Measurements from ENCODE around the gene PLD4.
"Not testable (repeated sequence)": the region's sequence is repeated elsewhere in the genome, so short reads cannot be mapped to it uniquely, and the experiment has no call there.

Gene PLD4

GRCh38 chr14:104948736-104949031 lies 24.0 kb downstream of the PLD4 start:
- H3K4me1 Mint-ChIP-seq, result no peaks in the 10 kb centered on the region
- H3K27me3 Mint-ChIP-seq, result no peaks in the 10 kb centered on the region
- no peak overlapping the region for H3K27ac Mint-ChIP-seq
- no peak for DNase-seq
- H3K9me3 Mint-ChIP-seq, result no peaks in the 10 kb centered on the region
- no peak overlapping the region for H3K4me3 Mint-ChIP-seq
- no peak for ATAC-seq

- H3K27ac Mint-ChIP-seq, ATAC-seq, DNase-seq, H3K4me3 Mint-ChIP-seq, H3K27me3 Mint-ChIP-seq, H3K9me3 Mint-ChIP-seq, H3K4me1 Mint-ChIP-seq: not testable (repeated sequence)
Observed at GRCh38 chr14:104949406-104949955, 24.8 kb downstream of the PLD4 start.

GRCh38 chr14:104950021-104950420 lies 25.3 kb downstream of the PLD4 start:
- no peaks in the 10 kb centered on the region for H3K4me1 Mint-ChIP-seq
- no peaks in the 10 kb centered on the region for H3K9me3 Mint-ChIP-seq
- H3K27me3 Mint-ChIP-seq, result no peaks in the 10 kb centered on the region
- no peak overlapping the region for H3K4me3 Mint-ChIP-seq
- DNase-seq, result no peak
- ATAC-seq, result no peak
- H3K27ac Mint-ChIP-seq, result no peak overlapping the region

GRCh38 chr14:104950701-104951100 lies 26.0 kb downstream of the PLD4 start:
- H3K27me3 Mint-ChIP-seq, DNase-seq, H3K27ac Mint-ChIP-seq, H3K4me3 Mint-ChIP-seq, H3K4me1 Mint-ChIP-seq, ATAC-seq, H3K9me3 Mint-ChIP-seq: not testable (repeated sequence)

- not testable (repeated sequence) for DNase-seq, H3K9me3 Mint-ChIP-seq, H3K27me3 Mint-ChIP-seq, H3K27ac Mint-ChIP-seq, ATAC-seq, H3K4me3 Mint-ChIP-seq, H3K4me1 Mint-ChIP-seq
Observed at GRCh38 chr14:104951863-104952657, 27.4 kb downstream of the PLD4 start.

- H3K27ac Mint-ChIP-seq, result no peak overlapping the region
Observed at GRCh38 chr14:104953097-104953496, 28.4 kb downstream of the PLD4 start.

GRCh38 chr14:104953896-104954656 lies 29.4 kb downstream of the PLD4 start:
- DNase-seq (no peak), ATAC-seq (no peak)
- Mint-ChIP-seq H3K27me3 (peaks cover 24% of the 10 kb centered on the region), H3K9me3 (no peaks in the 10 kb centered on the region), H3K4me1 (no peaks in the 10 kb centered on the region), H3K4me3 (no peak overlapping the region), H3K27ac (peak overlapping the region in 1 of 2 donors; percentile 83)

More at GRCh38 chr14:104953097-104953496, 28.4 kb downstream of the PLD4 start:
- H3K4me1 Mint-ChIP-seq, result no peaks in the 10 kb centered on the region
- no peak for DNase-seq
- ATAC-seq, result no peak
- peaks cover 17% of the 10 kb centered on the region for H3K27me3 Mint-ChIP-seq
- H3K9me3 Mint-ChIP-seq, result no peaks in the 10 kb centered on the region
- no peak overlapping the region for H3K4me3 Mint-ChIP-seq

GRCh38 chr14:104954746-104955395 lies 30.2 kb downstream of the PLD4 start:
- ATAC-seq (no peak), DNase-seq (no peak)
- H3K9me3 Mint-ChIP-seq, result no peaks in the 10 kb centered on the region
- H3K4me3 Mint-ChIP-seq, result no peak overlapping the region
- peak overlapping the region in 1 of 2 donors; percentile 31 for H3K27ac Mint-ChIP-seq
- H3K4me1 Mint-ChIP-seq, result no peaks in the 10 kb centered on the region
- H3K27me3 Mint-ChIP-seq, result peaks cover 24% of the 10 kb centered on the region

GRCh38 chr14:104955396-104955770 lies 30.7 kb downstream of the PLD4 start:
- Mint-ChIP-seq H3K4me3 (no peak overlapping the region), H3K27ac (no peak overlapping the region), H3K27me3 (peaks cover 27% of the 10 kb centered on the region), H3K4me1 (no peaks in the 10 kb centered on the region), H3K9me3 (no peaks in the 10 kb centered on the region)
- DNase-seq, result no peak
- no peak for ATAC-seq

- peaks cover 31% of the 10 kb centered on the region for H3K27me3 Mint-ChIP-seq
- H3K27ac Mint-ChIP-seq, result peak overlapping the region in 1 of 2 donors; percentile 27
- H3K4me3 Mint-ChIP-seq, result no peak overlapping the region
- ATAC-seq, result no peak
- no peaks in the 10 kb centered on the region for H3K4me1 Mint-ChIP-seq
- no peak for DNase-seq
- H3K9me3 Mint-ChIP-seq, result no peaks in the 10 kb centered on the region
Observed at GRCh38 chr14:104956290-104956890, 31.7 kb downstream of the PLD4 start.

GRCh38 chr14:104957146-104958113 lies 32.8 kb downstream of the PLD4 start:
- H3K27ac Mint-ChIP-seq, result peak overlapping the region in 1 of 2 donors; percentile 49
- DNase-seq, result no peak
- H3K4me3 Mint-ChIP-seq, result no peak overlapping the region
- H3K4me1 Mint-ChIP-seq, result no peaks in the 10 kb centered on the region
- no peaks in the 10 kb centered on the region for H3K9me3 Mint-ChIP-seq
- ATAC-seq, result no peak
- peaks cover 31% of the 10 kb centered on the region for H3K27me3 Mint-ChIP-seq

- Mint-ChIP-seq H3K27me3 (peaks cover 45% of the 10 kb centered on the region), H3K9me3 (no peaks in the 10 kb centered on the region), H3K4me1 (peaks cover 10% of the 10 kb centered on the region), H3K27ac (no peak overlapping the region), H3K4me3 (no peak overlapping the region)
- ATAC-seq (no peak), DNase-seq (no peak)
Observed at GRCh38 chr14:104964546-104964945, 39.9 kb downstream of the PLD4 start.

- Mint-ChIP-seq H3K4me3 (no peak overlapping the region), H3K9me3 (no peaks in the 10 kb centered on the region), H3K27ac (no peak overlapping the region), H3K4me1 (peaks cover 10% of the 10 kb centered on the region), H3K27me3 (peaks cover 41% of the 10 kb centered on the region)
- ATAC-seq (peak; percentile 21), DNase-seq (no peak)
Observed at GRCh38 chr14:104965561-104966231, 41.0 kb downstream of the PLD4 start.

GRCh38 chr14:104966261-104966865 lies 41.7 kb downstream of the PLD4 start:
- Mint-ChIP-seq H3K4me1 (peaks cover 10% of the 10 kb centered on the region), H3K27ac (no peak overlapping the region), H3K27me3 (peaks cover 40% of the 10 kb centered on the region), H3K4me3 (no peak overlapping the region), H3K9me3 (no peaks in the 10 kb centered on the region)
- no peak for ATAC-seq
- DNase-seq, result no peak

Measured in stimulated activated naive CD8-positive, alpha-beta T cell treated with anti-CD3 and anti-CD28 coated beads, Interleukin-15, amount 100 ng/mL, for 72 hours (primary cell).